Smooth muscle cell (in vitro differentiated cells): ENCODE results near the gene SLC8B1. TPM values are rescaled to one million over a fixed set of nuclear protein-coding genes. Genes with fewer than 3 reads are reported as not detected.

Experiments used
- DNase-seq: peaks from one replicate; lab custom pipeline; 2025; ENCODE audit not compliant: unreplicated experiment; lab: John Stamatoyannopoulos, UW
- H2AFZ ChIP-seq: fragments of 200-600 bp; sonication (generic); 2 replicates; pipeline ENCODE4 v1.6.0; 2016; ENCODE audit warnings: antibody characterized with exemption, low read depth, mild to moderate bottlenecking
- H3F3A ChIP-seq: fragments of 200-600 bp; sonication (generic); 2 replicates; pipeline ENCODE4 v1.6.0; 2017; ENCODE audit warnings: antibody characterized with exemption, low read depth
- H3K27ac ChIP-seq: fragments of 200-600 bp; sonication (generic); 2 replicates; pipeline ENCODE4 v1.5.1; 2016; ENCODE audit warnings: low read depth, mild to moderate bottlenecking
- H3K27me3 ChIP-seq: fragments of 200-600 bp; sonication (generic); 2 replicates; pipeline ENCODE4 v1.6.1; 2016; ENCODE audit warnings: low read depth, mild to moderate bottlenecking
- H3K36me3 ChIP-seq: fragments of 200-600 bp; sonication (generic); 2 replicates; pipeline ENCODE4 v1.5.1; 2016; ENCODE audit warnings: low read depth
- H3K4me1 ChIP-seq: fragments of 200-600 bp; sonication (generic); 2 replicates; pipeline ENCODE4 v1.5.1; 2016; ENCODE audit warnings: low read depth
- H3K4me2 ChIP-seq: fragments of 200-600 bp; sonication (generic); 2 replicates; pipeline ENCODE4 v1.6.0; 2016; ENCODE audit warnings: mild to moderate bottlenecking
- H3K4me3 ChIP-seq: fragments of 200-600 bp; sonication (generic); 2 replicates; pipeline ENCODE4 v1.5.1; 2016; ENCODE audit warnings: mild to moderate bottlenecking
- H3K79me2 ChIP-seq: fragments of 200-600 bp; sonication (generic); 2 replicates; pipeline ENCODE4 v1.6.0; 2016; ENCODE audit warnings: low read depth, mild to moderate bottlenecking
- H3K9ac ChIP-seq: fragments of 200-600 bp; sonication (generic); 2 replicates; pipeline ENCODE4 v1.6.0; 2016; ENCODE audit warnings: low read depth
- H3K9me3 ChIP-seq: fragments of 200-600 bp; sonication (generic); replicated peaks from 2 replicates; pipeline ENCODE4 v1.5.1; 2016; ENCODE audit warnings: low read depth
- H4K20me1 ChIP-seq: fragments of 200-600 bp; sonication (generic); 2 replicates; pipeline ENCODE4 v1.6.0; 2016; ENCODE audit warnings: low read depth
- WGBS: methylation state at CpG from one replicate; pipeline ENCODE4 v1.1.7; 2016; ENCODE audit warnings: low lambda C conversion rate; 5-methylcytosine and 5-hydroxymethylcytosine counted together
- polyA plus RNA-seq: library from polyadenylated mRNA; unstranded; fragments of >200 nt; fragmentation: Nextera tagmentation; extraction: Ambion mirVana; gene quantifications from 2 replicates; pipeline ENCODE4 v1.2.1, GENCODE V29; 2016
- total RNA-seq: library from RNA; depleted of rRNA; stranded (reverse); fragments of >200 nt; gene quantifications from 2 replicates; pipeline ENCODE4 v1.2.3, GENCODE V29; 2014
- TF ChIP-seq, protein P1 (sequence below): fragments of 200-600 bp; sonication (generic); IDR thresholded peaks from 2 replicates; pipeline ENCODE4 v1.5.1; 2017; ENCODE audit warnings: borderline replicate concordance, mild to moderate bottlenecking, antibody characterized with exemption; ENCODE audit not compliant: insufficient read depth, poor library complexity, severe bottlenecking

SLC8B1 gene
- total and polyA plus RNA-seq, 2 experiments from 2014 or later: 11.8 to 14.3 TPM

DNA sequence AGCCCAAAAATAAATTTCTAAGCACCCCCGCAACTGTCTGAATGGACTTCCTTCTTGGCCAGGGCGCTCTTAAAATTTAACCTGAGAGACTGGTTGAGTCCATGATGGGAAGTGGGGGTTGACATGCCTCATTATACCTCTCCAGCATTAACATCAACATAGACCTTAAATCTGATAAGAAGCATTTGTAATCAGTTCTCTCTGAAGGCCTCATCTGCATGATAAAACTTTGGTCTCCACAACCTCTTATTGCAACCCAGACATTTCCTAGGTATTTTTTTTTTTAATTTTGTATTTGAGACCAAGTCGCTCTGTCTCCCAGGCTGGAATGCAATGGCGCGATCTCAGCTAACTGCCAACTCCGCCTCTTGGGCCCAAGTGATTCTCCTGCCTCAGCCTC is 10.4 kb upstream of the SLC8B1 start:
- no peak overlapping the region for H3K4me3 ChIP-seq
- H3K9me3 ChIP-seq: no peaks in the 10 kb centered on the region
- no peak overlapping the region for H3K27ac ChIP-seq
- H2AFZ ChIP-seq: no peak overlapping the region
- TF ChIP-seq, protein P1, sequence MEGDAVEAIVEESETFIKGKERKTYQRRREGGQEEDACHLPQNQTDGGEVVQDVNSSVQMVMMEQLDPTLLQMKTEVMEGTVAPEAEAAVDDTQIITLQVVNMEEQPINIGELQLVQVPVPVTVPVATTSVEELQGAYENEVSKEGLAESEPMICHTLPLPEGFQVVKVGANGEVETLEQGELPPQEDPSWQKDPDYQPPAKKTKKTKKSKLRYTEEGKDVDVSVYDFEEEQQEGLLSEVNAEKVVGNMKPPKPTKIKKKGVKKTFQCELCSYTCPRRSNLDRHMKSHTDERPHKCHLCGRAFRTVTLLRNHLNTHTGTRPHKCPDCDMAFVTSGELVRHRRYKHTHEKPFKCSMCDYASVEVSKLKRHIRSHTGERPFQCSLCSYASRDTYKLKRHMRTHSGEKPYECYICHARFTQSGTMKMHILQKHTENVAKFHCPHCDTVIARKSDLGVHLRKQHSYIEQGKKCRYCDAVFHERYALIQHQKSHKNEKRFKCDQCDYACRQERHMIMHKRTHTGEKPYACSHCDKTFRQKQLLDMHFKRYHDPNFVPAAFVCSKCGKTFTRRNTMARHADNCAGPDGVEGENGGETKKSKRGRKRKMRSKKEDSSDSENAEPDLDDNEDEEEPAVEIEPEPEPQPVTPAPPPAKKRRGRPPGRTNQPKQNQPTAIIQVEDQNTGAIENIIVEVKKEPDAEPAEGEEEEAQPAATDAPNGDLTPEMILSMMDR: no peak
- DNase-seq: no peak
- H3K9ac ChIP-seq: no peak overlapping the region
- no peaks in the 10 kb centered on the region for H3K79me2 ChIP-seq
- H3K4me2 ChIP-seq: no peak overlapping the region
- WGBS: 85% methylated on average over 6 of the region's 6 CpGs
- no peaks in the 10 kb centered on the region for H3F3A ChIP-seq
- no peaks in the 10 kb centered on the region for H3K27me3 ChIP-seq
- H3K36me3 ChIP-seq: no peaks in the 10 kb centered on the region
- H3K4me1 ChIP-seq: no peaks in the 10 kb centered on the region
- H4K20me1 ChIP-seq: no peaks in the 10 kb centered on the region

DNA sequence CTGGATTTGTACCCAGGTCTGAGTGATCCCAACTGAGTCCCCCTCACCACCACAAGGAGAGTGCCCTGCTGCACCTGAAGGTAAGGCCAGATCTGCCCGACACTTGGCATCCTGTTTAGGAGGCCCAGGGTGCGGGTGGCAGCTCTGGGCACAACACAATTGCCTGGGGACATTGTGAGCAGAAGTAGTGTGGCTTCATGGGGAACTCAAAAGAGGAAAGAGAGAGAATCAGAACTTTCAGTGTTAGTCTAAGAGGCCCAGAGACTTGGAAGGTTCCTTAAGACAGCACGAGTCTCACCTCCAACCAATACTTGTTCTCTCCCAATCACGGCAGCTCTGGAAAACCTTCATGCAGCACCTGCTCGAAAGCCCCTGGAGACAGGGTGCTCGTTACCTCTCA is 6.6 kb upstream of the SLC8B1 start:
- TF ChIP-seq, protein P1: no peak
- no peak overlapping the region for H3K9ac ChIP-seq
- H3K36me3 ChIP-seq: no peaks in the 10 kb centered on the region
- no peak overlapping the region for H3K4me2 ChIP-seq
- no peaks in the 10 kb centered on the region for H4K20me1 ChIP-seq
- no peak overlapping the region for H3K4me3 ChIP-seq
- H3K27ac ChIP-seq: no peak overlapping the region
- no peaks in the 10 kb centered on the region for H3F3A ChIP-seq
- H3K27me3 ChIP-seq: no peaks in the 10 kb centered on the region
- no peaks in the 10 kb centered on the region for H3K79me2 ChIP-seq
- H3K4me1 ChIP-seq: no peaks in the 10 kb centered on the region
- no peak overlapping the region for H2AFZ ChIP-seq
- H3K9me3 ChIP-seq: no peaks in the 10 kb centered on the region
- 87% methylated on average over 6 of the region's 6 CpGs for WGBS
- DNase-seq: no peak

- Histone ChIP-seq H3K36me3 (no peaks in the 10 kb centered on the region), H4K20me1 (no peaks in the 10 kb centered on the region), H2AFZ (no peak overlapping the region), H3K27me3 (no peaks in the 10 kb centered on the region), H3K4me1 (no peaks in the 10 kb centered on the region), H3K27ac (no peak overlapping the region), H3K4me3 (no peak overlapping the region), H3K4me2 (no peak overlapping the region), H3K79me2 (no peaks in the 10 kb centered on the region), H3K9me3 (no peaks in the 10 kb centered on the region), H3F3A (no peaks in the 10 kb centered on the region), H3K9ac (no peak overlapping the region)
- WGBS: 94% methylated on average over 3 of the region's 3 CpGs
- TF ChIP-seq, protein P1: no peak
- no peak for DNase-seq
Observed at GRCh38 chr12:113340061-113340460, 5.2 kb upstream of the SLC8B1 start.

GRCh38 chr12:113339540-113339939 is 4.6 kb upstream of the SLC8B1 start:
- Histone ChIP-seq H3K79me2 (no peaks in the 10 kb centered on the region), H3K4me3 (no peak overlapping the region), H3K27ac (no peak overlapping the region), H2AFZ (no peak overlapping the region), H3K4me1 (no peaks in the 10 kb centered on the region), H4K20me1 (no peaks in the 10 kb centered on the region), H3K27me3 (no peaks in the 10 kb centered on the region), H3K9me3 (no peaks in the 10 kb centered on the region), H3K9ac (no peak overlapping the region), H3K36me3 (no peaks in the 10 kb centered on the region), H3K4me2 (no peak overlapping the region), H3F3A (no peaks in the 10 kb centered on the region)
- TF ChIP-seq, protein P1: no peak
- 94% methylated on average over 5 of the region's 5 CpGs for WGBS
- DNase-seq: no peak
